MM.1S (cell line): ENCODE measurements around the gene SLC23A2.

Experiments used
- CTCF ChIP-seq: fragments of 300-600 bp; sonication (generic); IDR thresholded peaks from 2 replicates; pipeline ENCODE4 v1.5.1; 2016; ENCODE audit warnings: antibody characterized with exemption, low read length, mixed read lengths
- EZH2 ChIP-seq: fragments of 300-600 bp; sonication (generic); optimal IDR thresholded peaks from 2 replicates; pipeline ENCODE3; 2017; ENCODE audit warnings: low read depth, mild to moderate bottlenecking, antibody characterized with exemption, low read length, mixed read lengths
- EZH2phosphoT487 ChIP-seq: fragments of 300-600 bp; sonication (generic); IDR thresholded peaks from 2 replicates; pipeline ENCODE4 v1.6.1; 2018; ENCODE audit warnings: antibody characterized with exemption, low read length

GRCh38 chr20:4950841-4951240, 50.5 kb downstream of the SLC23A2 start:
- TF ChIP-seq EZH2 = no peak
- TF ChIP-seq CTCF = no peak
- TF ChIP-seq EZH2phosphoT487 = no peak
